GM18870 (cell line): Measurements from ENCODE around the gene GOLGA7B.

Source experiments
- ATAC-seq: cut with Tn5 transposase; IDR thresholded peaks from one replicate; pipeline ENCODE4 v1.9.1; 2021; ENCODE audit warnings: moderate library complexity; ENCODE audit not compliant: unreplicated experiment

GOLGA7B gene

DNA sequence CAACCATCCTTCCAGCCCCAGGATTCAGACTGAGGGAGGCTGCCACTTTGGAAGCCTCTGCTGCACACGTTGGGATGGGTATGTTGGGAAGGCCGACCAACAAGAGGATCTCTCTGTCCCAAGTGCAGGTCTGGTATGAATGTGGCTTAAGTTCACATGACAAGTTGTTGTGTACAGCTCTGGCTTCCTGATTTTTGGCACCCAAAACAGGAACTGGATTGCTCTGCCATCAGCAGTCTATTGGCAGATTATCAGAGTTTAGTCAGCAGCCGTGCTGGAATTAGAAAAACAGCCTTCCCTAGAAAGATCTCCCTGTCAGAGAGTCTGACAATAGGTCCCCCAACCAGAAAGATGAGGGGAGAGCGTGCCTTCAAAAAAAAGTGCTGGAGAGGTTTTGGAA, 66.9 kb downstream of the GOLGA7B start:
- ATAC-seq: no peak

DNA sequence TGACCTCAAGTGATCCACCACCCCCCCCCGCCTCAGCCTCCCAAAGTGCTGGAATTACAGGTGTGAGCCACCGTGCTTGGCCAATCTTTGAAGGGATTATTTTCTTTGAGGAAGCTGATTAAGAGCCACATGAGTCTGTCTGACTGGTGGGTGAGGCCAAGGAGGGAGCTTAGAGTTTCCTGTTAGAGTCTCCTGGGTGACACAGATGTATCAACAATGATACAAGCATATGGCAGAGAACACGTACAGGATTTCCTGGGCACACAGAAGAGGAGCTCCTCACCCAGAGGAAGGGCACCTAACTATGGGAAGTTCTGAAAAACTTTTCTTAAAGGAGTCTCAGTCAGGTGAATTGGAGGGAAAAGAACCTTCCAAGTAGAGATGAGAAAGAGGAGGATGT, 69.4 kb downstream of the GOLGA7B start:
- ATAC-seq: no peak

DNA sequence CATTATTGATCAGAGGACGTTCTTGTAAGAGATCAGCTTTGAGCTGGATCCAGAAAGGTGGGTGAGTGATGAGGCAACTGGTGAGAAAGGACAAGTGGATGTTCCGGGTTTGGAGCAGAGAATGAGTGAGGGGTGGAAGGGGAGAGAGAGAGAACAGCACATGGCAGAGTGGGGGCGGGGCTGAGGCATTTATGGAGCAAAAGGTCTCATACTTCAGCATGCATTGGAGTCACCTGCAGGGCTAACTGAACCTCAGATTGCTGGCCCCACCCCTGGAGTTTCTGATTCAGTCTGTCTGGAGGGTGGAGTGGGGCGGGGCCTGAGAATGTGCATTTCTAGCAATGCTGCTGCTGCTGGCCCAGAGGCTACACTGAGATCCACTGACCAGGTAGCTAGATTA, 71.2 kb downstream of the GOLGA7B start:
- no peak for ATAC-seq
